SK-N-MC (cell line): ENCODE measurements around the gene RTN3.
"Not testable (repeated sequence)": the region's sequence is repeated elsewhere in the genome, so short reads cannot be mapped to it uniquely, and the experiment has no call there.

Source experiments
- DNase-seq: peaks from one replicate; pipeline ENCODE4 v3.0.0-alpha.2; 2011; ENCODE audit warnings: low read depth, low spot score
- H3K27ac ChIP-seq: fragments of 200-600 bp; sonication (generic); 2 replicates; pipeline ENCODE4 v1.5.1; 2016; ENCODE audit warnings: mixed run types
- H3K36me3 ChIP-seq: fragments of 200-600 bp; sonication (generic); 2 replicates; pipeline ENCODE4 v1.6.1; 2017; ENCODE audit warnings: antibody characterized with exemption, low read length, mixed read lengths; ENCODE audit not compliant: insufficient read depth
- H3K4me3 ChIP-seq: fragments of 200-600 bp; sonication (generic); 2 replicates; pipeline ENCODE4 v1.5.1; 2016
- H3K9ac ChIP-seq: fragments of 200-600 bp; sonication (generic); 2 replicates; pipeline ENCODE4 v1.8.0; 2017; ENCODE audit warnings: mixed run types, mixed read lengths; ENCODE audit not compliant: insufficient read length
- H3K9me3 ChIP-seq: fragments of 200-600 bp; sonication (generic); 2 replicates; pipeline ENCODE4 v1.6.1; 2017; ENCODE audit warnings: low read depth, mild to moderate bottlenecking, antibody characterized with exemption, low read length, moderate library complexity, mixed read lengths
- EZH2 ChIP-seq: fragments of 200-600 bp; sonication (generic); IDR thresholded peaks from one replicate; pipeline ENCODE4 v1.6.1; 2017; ENCODE audit warnings: antibody characterized with exemption
- FOXP2 ChIP-seq: optimal IDR thresholded peaks from 2 replicates; pipeline ENCODE3; 2011; ENCODE audit warnings: mild to moderate bottlenecking, moderate library complexity; ENCODE audit not compliant: insufficient read depth; ENCODE audit errors: extremely low read length, control extremely low read depth
- POLR2AphosphoS5 ChIP-seq: IDR thresholded peaks from 2 replicates; pipeline ENCODE4 v1.6.1; 2012; ENCODE audit warnings: mild to moderate bottlenecking, low read depth, low read length, borderline replicate concordance

Gene RTN3, protein sequence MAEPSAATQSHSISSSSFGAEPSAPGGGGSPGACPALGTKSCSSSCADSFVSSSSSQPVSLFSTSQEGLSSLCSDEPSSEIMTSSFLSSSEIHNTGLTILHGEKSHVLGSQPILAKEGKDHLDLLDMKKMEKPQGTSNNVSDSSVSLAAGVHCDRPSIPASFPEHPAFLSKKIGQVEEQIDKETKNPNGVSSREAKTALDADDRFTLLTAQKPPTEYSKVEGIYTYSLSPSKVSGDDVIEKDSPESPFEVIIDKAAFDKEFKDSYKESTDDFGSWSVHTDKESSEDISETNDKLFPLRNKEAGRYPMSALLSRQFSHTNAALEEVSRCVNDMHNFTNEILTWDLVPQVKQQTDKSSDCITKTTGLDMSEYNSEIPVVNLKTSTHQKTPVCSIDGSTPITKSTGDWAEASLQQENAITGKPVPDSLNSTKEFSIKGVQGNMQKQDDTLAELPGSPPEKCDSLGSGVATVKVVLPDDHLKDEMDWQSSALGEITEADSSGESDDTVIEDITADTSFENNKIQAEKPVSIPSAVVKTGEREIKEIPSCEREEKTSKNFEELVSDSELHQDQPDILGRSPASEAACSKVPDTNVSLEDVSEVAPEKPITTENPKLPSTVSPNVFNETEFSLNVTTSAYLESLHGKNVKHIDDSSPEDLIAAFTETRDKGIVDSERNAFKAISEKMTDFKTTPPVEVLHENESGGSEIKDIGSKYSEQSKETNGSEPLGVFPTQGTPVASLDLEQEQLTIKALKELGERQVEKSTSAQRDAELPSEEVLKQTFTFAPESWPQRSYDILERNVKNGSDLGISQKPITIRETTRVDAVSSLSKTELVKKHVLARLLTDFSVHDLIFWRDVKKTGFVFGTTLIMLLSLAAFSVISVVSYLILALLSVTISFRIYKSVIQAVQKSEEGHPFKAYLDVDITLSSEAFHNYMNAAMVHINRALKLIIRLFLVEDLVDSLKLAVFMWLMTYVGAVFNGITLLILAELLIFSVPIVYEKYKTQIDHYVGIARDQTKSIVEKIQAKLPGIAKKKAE

DNA sequence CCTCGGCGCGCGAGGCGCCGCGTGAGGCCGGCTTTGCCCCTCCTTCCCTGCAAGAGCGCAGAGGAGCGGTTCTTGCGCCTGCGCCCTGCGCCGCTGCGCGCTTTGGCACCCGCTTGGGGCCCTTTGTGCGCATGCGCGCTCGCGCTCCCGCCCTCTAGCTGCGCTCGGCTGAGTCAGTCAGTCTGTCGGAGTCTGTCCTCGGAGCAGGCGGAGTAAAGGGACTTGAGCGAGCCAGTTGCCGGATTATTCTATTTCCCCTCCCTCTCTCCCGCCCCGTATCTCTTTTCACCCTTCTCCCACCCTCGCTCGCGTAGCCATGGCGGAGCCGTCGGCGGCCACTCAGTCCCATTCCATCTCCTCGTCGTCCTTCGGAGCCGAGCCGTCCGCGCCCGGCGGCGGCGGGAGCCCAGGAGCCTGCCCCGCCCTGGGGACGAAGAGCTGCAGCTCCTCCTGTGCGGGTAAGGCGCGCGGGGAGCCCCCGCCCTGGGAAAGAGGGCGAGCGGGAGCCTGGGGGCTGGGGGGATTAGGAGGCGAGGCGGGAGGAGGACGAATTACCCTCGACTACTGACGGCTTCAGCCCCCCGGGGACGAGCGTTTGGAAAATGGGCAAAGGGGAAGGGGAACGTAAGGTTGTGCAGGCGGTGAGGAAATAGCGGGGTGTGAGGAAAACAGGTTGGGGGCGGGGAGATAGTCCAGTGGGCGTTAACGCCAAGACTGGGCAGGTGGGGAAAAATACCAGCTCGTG is at the start of gene RTN3:
TSS of gene RTN3 (plus strand) at position 180 of the 745 bp plus-strand sequence. CDS start at position 317, 137 bp downstream.
- Histone ChIP-seq H3K4me3 (peak within 1 kb of the TSS; percentile 92), H3K9ac (peak within 1 kb of the TSS; percentile 83), H3K9me3 (no peaks in the 10 kb centered on the region), H3K27ac (peak within 1 kb of the TSS; percentile 91), H3K36me3 (no peaks in the 10 kb centered on the region)
- peak; percentile 94 for DNase-seq
- peak; percentile 99 for TF ChIP-seq POLR2AphosphoS5
- TF ChIP-seq FOXP2, result no peak
- no peak for TF ChIP-seq EZH2

DNA sequence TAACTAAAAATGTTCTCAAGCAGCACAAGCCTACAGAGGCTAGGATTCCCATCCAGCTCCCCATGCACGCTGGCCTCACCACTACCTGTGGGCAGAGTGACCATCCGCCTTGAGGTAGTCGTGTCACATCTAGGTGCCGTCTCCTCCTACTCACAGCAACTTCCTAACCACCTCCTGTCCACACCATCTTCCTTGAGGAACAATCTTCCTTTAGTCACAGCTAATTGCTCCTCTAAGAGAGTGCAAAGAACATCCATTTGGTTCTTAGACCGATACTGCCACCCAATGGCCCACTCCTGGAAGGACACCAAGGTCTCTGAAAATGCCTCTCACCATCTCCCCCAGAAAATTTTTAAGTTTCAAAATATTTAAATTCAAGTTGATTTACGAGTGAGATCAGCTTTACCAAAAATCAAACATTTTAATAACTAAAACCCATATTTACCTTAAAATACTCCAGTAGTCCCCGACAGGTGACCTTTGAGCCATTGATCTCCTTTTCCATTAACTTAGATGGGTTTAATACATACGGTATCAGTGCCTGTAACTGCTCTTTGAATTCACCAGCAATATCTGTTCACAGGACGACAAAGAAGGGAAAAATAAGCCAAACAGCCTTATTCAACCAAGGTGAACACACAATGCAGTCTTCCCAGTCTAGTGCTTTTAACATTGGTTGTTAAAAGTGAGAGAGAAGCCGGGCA is 45.4 kb upstream of the RTN3 start:
- no peak for TF ChIP-seq FOXP2
- no peak for TF ChIP-seq POLR2AphosphoS5
- no peak for TF ChIP-seq EZH2
- DNase-seq, result peak; percentile 24
- H3K36me3 ChIP-seq, result peaks cover 47% of the 10 kb centered on the region
- no peaks in the 10 kb centered on the region for H3K9me3 ChIP-seq
- H3K9ac ChIP-seq, result no peak overlapping the region
- H3K4me3 ChIP-seq, result no peak overlapping the region
- H3K27ac ChIP-seq, result no peak overlapping the region

DNA sequence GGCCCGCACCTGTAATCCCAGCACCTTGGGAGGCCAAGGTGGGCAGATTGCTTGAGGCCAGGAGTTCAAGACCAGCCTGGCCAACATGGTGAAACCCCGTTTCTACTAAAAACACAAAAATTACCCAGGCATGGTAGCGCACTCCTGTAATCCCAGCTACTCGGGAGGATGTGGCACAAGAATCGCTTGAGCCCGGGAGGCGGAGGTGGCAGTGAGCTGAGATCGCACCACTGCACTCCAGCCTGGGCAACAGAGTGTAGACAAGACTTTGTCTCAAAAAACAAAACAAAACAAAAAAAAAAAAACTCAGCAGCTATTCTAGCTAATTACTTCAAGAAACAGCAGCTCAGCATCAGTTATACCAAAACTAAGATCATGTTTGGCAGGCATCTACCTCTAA is 42.9 kb upstream of the RTN3 start:
- H3K9me3 ChIP-seq, H3K4me3 ChIP-seq, H3K27ac ChIP-seq, H3K9ac ChIP-seq, DNase-seq: not testable (repeated sequence)
- peaks cover 50% of the 10 kb centered on the region for H3K36me3 ChIP-seq

DNA sequence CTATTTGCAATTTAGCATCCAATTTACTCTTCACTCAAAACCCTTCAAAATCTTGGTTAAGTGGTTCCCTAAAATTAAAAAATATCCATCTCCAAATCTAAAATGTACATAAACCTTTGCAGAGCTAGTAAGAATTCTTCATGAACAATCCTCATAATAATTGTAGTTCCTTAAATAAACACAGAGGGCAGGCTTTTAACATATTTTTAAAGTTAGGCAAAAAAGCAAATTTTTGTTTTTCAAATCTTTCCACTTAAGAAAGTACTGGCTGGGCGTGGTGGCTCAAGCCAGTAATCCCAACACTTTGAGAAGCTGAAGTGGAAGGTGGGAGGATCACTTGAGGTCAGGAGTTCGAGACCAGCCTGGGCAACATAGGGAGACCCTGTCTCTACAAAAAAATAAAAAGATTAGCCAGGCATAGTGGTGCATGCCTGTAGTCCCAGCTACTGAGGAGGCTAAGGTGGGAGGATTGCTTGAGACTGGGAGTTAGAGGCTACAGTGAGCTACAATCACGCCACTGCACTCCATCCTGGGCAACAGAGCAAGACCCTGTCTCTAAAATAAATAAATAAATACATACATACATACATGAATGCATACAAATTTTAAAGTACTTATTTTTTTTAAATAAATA is 42.0 kb upstream of the RTN3 start:
- Histone ChIP-seq H3K9me3 (no peaks in the 10 kb centered on the region), H3K4me3 (no peak overlapping the region), H3K9ac (no peak overlapping the region), H3K36me3 (peaks cover 57% of the 10 kb centered on the region), H3K27ac (no peak overlapping the region)
- no peak for DNase-seq
- TF ChIP-seq EZH2 (no peak), POLR2AphosphoS5 (no peak), FOXP2 (no peak)

DNA sequence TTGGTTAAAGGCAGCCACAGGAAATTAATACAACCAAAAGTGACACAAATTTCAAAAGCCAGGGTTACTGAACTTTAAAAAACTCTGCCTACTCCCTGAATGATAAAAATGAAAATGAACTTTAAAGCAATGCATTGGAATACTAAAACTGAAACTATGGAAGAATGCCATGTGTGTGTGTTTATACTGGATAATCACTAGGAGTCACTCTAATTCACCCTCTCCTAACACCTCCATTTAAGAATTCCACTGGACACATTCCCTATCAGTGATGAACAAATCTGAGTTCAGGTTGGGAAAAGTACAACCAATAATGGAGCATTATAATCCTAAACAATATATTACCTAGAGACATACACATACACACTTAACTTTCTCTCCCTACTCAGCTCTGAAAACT is 39.6 kb upstream of the RTN3 start:
- TF ChIP-seq EZH2 (no peak), FOXP2 (no peak), POLR2AphosphoS5 (no peak)
- H3K9ac ChIP-seq, result no peak overlapping the region
- H3K9me3 ChIP-seq, result no peaks in the 10 kb centered on the region
- H3K4me3 ChIP-seq, result no peak overlapping the region
- H3K36me3 ChIP-seq, result peaks cover 58% of the 10 kb centered on the region
- no peak for DNase-seq
- H3K27ac ChIP-seq, result no peak overlapping the region

DNA sequence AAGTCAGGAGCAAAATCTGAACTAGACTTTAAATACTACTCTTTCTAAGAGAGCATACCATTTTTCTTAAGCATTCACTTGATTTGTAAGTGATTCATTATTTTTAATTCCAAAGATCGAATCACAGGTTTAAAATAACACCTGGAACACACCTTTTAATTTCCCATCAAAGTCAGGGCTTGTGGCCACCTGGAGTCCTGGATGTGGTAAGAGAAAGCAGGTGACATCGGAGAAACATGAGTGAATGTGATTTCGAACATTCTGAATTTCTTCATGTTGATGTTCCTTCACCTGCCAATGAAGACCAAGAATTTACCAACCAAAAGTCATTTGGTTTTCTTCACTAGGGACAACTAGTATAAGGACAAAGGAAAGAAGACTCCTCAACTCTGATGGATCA is 38.1 kb upstream of the RTN3 start:
- no peaks in the 10 kb centered on the region for H3K9me3 ChIP-seq
- H3K9ac ChIP-seq, result no peak overlapping the region
- TF ChIP-seq POLR2AphosphoS5 (no peak), EZH2 (no peak), FOXP2 (no peak)
- no peak for DNase-seq
- no peak overlapping the region for H3K27ac ChIP-seq
- H3K4me3 ChIP-seq, result no peak overlapping the region
- H3K36me3 ChIP-seq, result peaks cover 61% of the 10 kb centered on the region

DNA sequence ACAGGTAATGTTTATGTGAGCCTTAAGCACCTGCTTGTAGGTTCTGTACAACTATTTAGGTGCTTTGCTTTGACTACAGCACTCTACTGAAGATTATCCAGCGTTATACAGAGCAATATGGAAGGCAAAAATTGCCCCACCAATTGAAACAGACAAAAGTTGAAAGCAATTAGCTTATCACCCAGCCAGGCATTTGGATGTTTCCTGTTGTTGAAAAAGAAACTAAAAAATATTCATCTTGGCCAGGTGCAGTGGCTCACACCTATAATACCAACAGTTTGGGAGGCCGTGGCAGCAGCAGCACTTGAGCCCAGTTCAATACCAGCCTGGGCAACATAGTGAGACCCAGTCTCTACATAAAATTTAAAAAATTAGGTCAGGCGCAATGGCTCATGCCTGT is 28.6 kb upstream of the RTN3 start:
- Histone ChIP-seq H3K36me3 (peaks cover 64% of the 10 kb centered on the region), H3K9ac (no peak overlapping the region), H3K27ac (no peak overlapping the region), H3K4me3 (no peak overlapping the region), H3K9me3 (no peaks in the 10 kb centered on the region)
- TF ChIP-seq POLR2AphosphoS5 (no peak), FOXP2 (no peak), EZH2 (no peak)
- DNase-seq, result no peak
